Keratinocyte (primary cell): ENCODE data around the gene F8. TPM values are rescaled to one million over a fixed set of nuclear protein-coding genes. Genes with fewer than 3 reads are reported as not detected.

Experiments
- DNase-seq: peaks from one replicate; pipeline ENCODE4 v3.0.0-alpha.2; 2011; ENCODE audit warnings: low read depth, missing footprints, low spot score
- FAIRE-seq: peaks from 2 replicates; lab custom pipeline; 2011; peaks lifted over from hg19 to GRCh38; lab: Jason Lieb, UNC
- H2AFZ ChIP-seq: 2 replicates; pipeline ENCODE4 v1.6.0; 2012; ENCODE audit warnings: low read length, control low read depth, inconsistent platforms; ENCODE audit not compliant: control insufficient read depth
- H3K27ac ChIP-seq: 2 replicates; pipeline ENCODE4 v1.5.1; 2011; ENCODE audit warnings: low read length; ENCODE audit not compliant: control insufficient read depth, insufficient read depth
- H3K27me3 ChIP-seq: 3 replicates; pipeline ENCODE4 v1.6.0; 2011; ENCODE audit warnings: low read length; ENCODE audit not compliant: control insufficient read depth, insufficient read depth; ENCODE audit errors: extremely low read depth
- H3K36me3 ChIP-seq, 2 experiments: 2 replicates in 1 of 2; 3 replicates in 1 of 2; pipeline ENCODE4 v1.5.1; 2011; ENCODE audit warnings: low read length in 2 of 2, mild to moderate bottlenecking in 1 of 2; ENCODE audit not compliant: control insufficient read depth in 2 of 2, insufficient read depth in 2 of 2; ENCODE audit errors: extremely low read depth in 1 of 2
- H3K4me1 ChIP-seq: 3 replicates; pipeline ENCODE4 v1.5.1; 2011; ENCODE audit warnings: low read length; ENCODE audit not compliant: control insufficient read depth, insufficient read depth; ENCODE audit errors: extremely low read depth
- H3K4me2 ChIP-seq: 3 replicates; pipeline ENCODE4 v1.6.0; 2011; ENCODE audit warnings: low read depth, low read length; ENCODE audit not compliant: control insufficient read depth, insufficient read depth; ENCODE audit errors: extremely low read depth
- H3K4me3 ChIP-seq, 3 experiments: fragments of 200-600 bp in 1 of 3; sonication (generic) in 1 of 3; 2 replicates in 2 of 3; 3 replicates in 1 of 3; pipeline ENCODE4 v1.5.1; 2011 to 2016; ENCODE audit warnings: low read length in 3 of 3, mild to moderate bottlenecking in 3 of 3, control low read depth in 2 of 3, inconsistent platforms in 1 of 3, low read depth in 1 of 3, mixed read lengths in 1 of 3, mixed run types in 1 of 3, moderate library complexity in 1 of 3; ENCODE audit not compliant: control insufficient read depth in 2 of 3, insufficient read depth in 2 of 3; ENCODE audit errors: extremely low read depth in 1 of 3
- H3K79me2 ChIP-seq: 2 replicates; pipeline ENCODE4 v1.6.0; 2012; ENCODE audit warnings: low read length; ENCODE audit not compliant: control insufficient read depth, insufficient read depth
- H3K9ac ChIP-seq: 3 replicates; pipeline ENCODE4 v1.6.0; 2011; ENCODE audit warnings: low read length; ENCODE audit not compliant: control insufficient read depth, insufficient read depth; ENCODE audit errors: extremely low read depth
- H3K9me1 ChIP-seq: 3 replicates; pipeline ENCODE4 v1.6.0; 2011; ENCODE audit warnings: low read length; ENCODE audit not compliant: control insufficient read depth, insufficient read depth; ENCODE audit errors: extremely low read depth
- H3K9me3 ChIP-seq: 2 replicates; pipeline ENCODE4 v1.5.1; 2012; ENCODE audit warnings: low read depth, low read length; ENCODE audit not compliant: control insufficient read depth
- H4K20me1 ChIP-seq: 3 replicates; pipeline ENCODE4 v1.6.0; 2011; ENCODE audit warnings: low read length; ENCODE audit not compliant: control insufficient read depth, insufficient read depth; ENCODE audit errors: extremely low read depth
- EZH2 ChIP-seq: IDR thresholded peaks from one replicate; pipeline ENCODE4 v1.6.1; 2012; ENCODE audit warnings: inconsistent platforms, mild to moderate bottlenecking, low read length, moderate library complexity
- dilution Hi-C: fragments of 300-500 bp; cut with MboI; formaldehyde crosslinking; loops from one replicate; pipeline ENCODE4 v1.7.0; 2020; ENCODE audit warnings: low sequenced_read_pairs; ENCODE audit not compliant: extremely low pct_ligation_motif_present
- polyA plus RNA-seq, 5 experiments: library from polyadenylated mRNA; depleted of rRNA in 3 of 5; stranded (reverse) in 3 of 5; stranded (forward) in 1 of 5; unstranded in 1 of 5; fragments of >200 nt; gene quantifications; 1 replicate in 1 of 5; 2 replicates in 3 of 5; 3 replicates in 1 of 5; pipeline versions ENCODE4 v1.2.1 to v1.2.3, GENCODE V29; 2011 to 2012; ENCODE audit warnings: missing spikeins in 2 of 5, low read depth in 1 of 5, low replicate concordance in 1 of 5
- TF ChIP-seq, protein P1 (sequence below), 3 experiments: IDR thresholded peaks in 1 of 3; conservative IDR thresholded peaks in 1 of 3; optimal IDR thresholded peaks in 1 of 3; 2 replicates in 2 of 3; 3 replicates in 1 of 3; pipeline versions ENCODE3 to v1.5.1; 2011; ENCODE audit warnings: low read length in 3 of 3, mild to moderate bottlenecking in 3 of 3, moderate library complexity in 2 of 3, control low read depth in 1 of 3, inconsistent platforms in 1 of 3; ENCODE audit not compliant: insufficient read depth in 2 of 3; ENCODE audit errors: extremely low read depth in 1 of 3

Gene F8
- polyA plus RNA-seq, 1 donor (not counting 4 experiments of a cell fraction or from before 2014, with no cell fraction given) = 1.3 TPM

DNA sequence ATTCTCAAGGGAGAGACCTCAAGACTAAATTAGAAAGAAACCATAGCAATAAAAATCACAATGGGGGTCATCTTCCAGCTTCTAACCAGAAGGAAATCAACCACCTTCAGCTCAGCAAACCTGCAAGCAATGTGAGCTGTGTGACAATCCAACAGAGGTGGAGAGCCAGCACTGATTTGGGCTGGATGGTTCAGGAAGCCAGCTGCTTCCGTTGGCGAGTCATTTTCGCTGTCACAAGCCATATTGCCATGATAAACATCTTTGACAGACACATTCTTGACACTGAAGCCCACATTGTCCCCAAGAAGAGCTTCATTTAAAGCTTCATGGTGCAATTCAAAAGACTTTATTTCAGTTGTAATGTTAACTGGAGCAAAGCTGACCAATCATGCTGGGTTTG lies 113.7 kb downstream of the F8 start:
- dilution Hi-C loops = no loop called here
- Histone ChIP-seq H3K9me1 (no peaks in the 10 kb centered on the region), H3K9ac (no peak overlapping the region), H3K4me2 (no peak overlapping the region), H3K9me3 (no peaks in the 10 kb centered on the region), H3K4me3 (no peak overlapping the region), H3K27ac (no peak overlapping the region), H3K27me3 (no peaks in the 10 kb centered on the region), H3K79me2 (no peaks in the 10 kb centered on the region), H4K20me1 (no peaks in the 10 kb centered on the region), H3K36me3 (no peaks in the 10 kb centered on the region), H3K4me1 (no peaks in the 10 kb centered on the region), H2AFZ (no peak overlapping the region)
- FAIRE-seq (no peak), DNase-seq (no peak)
- no peak for TF ChIP-seq EZH2
- TF ChIP-seq, protein P1, sequence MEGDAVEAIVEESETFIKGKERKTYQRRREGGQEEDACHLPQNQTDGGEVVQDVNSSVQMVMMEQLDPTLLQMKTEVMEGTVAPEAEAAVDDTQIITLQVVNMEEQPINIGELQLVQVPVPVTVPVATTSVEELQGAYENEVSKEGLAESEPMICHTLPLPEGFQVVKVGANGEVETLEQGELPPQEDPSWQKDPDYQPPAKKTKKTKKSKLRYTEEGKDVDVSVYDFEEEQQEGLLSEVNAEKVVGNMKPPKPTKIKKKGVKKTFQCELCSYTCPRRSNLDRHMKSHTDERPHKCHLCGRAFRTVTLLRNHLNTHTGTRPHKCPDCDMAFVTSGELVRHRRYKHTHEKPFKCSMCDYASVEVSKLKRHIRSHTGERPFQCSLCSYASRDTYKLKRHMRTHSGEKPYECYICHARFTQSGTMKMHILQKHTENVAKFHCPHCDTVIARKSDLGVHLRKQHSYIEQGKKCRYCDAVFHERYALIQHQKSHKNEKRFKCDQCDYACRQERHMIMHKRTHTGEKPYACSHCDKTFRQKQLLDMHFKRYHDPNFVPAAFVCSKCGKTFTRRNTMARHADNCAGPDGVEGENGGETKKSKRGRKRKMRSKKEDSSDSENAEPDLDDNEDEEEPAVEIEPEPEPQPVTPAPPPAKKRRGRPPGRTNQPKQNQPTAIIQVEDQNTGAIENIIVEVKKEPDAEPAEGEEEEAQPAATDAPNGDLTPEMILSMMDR (optimal IDR thresholded peaks at IDR 0.05 in 1 of 3, IDR thresholded peaks at IDR 0.05 in 1 of 3, conservative IDR thresholded peaks at IDR 0.05 in 1 of 3; ENCODE audit: extremely low read depth in 1 of 3, insufficient read depth in 2 of 3, low read length in 3 of 3) = no peak

DNA sequence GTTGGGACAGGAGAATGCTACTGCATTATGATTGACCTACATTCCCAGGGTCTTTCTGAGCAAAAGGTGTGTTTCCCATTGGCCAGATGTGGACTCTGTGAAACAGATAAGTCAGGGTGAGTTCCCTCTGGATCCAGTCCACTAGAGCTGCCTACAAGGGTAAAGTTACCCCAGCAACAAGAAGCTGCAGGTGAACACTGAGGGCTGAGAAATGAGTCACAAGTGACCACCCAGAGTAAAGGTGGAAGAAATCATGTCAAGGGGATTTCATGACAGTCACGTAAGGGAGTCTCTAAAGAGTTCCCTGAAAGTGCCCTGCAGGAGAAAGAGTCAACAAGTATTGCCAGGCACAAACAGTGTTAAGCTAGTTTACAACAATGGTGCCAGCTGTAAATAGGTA lies 120.1 kb downstream of the F8 start:
- Histone ChIP-seq H3K4me3 (no peak overlapping the region), H3K9me3 (no peaks in the 10 kb centered on the region), H3K27ac (no peak overlapping the region), H3K4me1 (no peaks in the 10 kb centered on the region), H2AFZ (no peak overlapping the region), H3K9me1 (no peaks in the 10 kb centered on the region), H4K20me1 (no peaks in the 10 kb centered on the region), H3K4me2 (no peak overlapping the region), H3K36me3 (no peaks in the 10 kb centered on the region), H3K79me2 (no peaks in the 10 kb centered on the region), H3K27me3 (no peaks in the 10 kb centered on the region), H3K9ac (no peak overlapping the region)
- no peak for DNase-seq
- TF ChIP-seq EZH2 = no peak
- TF ChIP-seq, protein P1 (optimal IDR thresholded peaks at IDR 0.05 in 1 of 3, IDR thresholded peaks at IDR 0.05 in 1 of 3, conservative IDR thresholded peaks at IDR 0.05 in 1 of 3; ENCODE audit: extremely low read depth in 1 of 3, insufficient read depth in 2 of 3, low read length in 3 of 3) = no peak
- dilution Hi-C loops = no loop called here
- no peak for FAIRE-seq
